ENCODE data around the gene PTPRN2.

The PTPRN2 gene

GRCh38 chr7:157650131-157650631 is 937.4 kb downstream of the PTPRN2 start:
- DNase-seq (ENCODE audit: low read depth), result no peak
- TF ChIP-seq, protein P1, sequence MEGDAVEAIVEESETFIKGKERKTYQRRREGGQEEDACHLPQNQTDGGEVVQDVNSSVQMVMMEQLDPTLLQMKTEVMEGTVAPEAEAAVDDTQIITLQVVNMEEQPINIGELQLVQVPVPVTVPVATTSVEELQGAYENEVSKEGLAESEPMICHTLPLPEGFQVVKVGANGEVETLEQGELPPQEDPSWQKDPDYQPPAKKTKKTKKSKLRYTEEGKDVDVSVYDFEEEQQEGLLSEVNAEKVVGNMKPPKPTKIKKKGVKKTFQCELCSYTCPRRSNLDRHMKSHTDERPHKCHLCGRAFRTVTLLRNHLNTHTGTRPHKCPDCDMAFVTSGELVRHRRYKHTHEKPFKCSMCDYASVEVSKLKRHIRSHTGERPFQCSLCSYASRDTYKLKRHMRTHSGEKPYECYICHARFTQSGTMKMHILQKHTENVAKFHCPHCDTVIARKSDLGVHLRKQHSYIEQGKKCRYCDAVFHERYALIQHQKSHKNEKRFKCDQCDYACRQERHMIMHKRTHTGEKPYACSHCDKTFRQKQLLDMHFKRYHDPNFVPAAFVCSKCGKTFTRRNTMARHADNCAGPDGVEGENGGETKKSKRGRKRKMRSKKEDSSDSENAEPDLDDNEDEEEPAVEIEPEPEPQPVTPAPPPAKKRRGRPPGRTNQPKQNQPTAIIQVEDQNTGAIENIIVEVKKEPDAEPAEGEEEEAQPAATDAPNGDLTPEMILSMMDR (IDR thresholded peaks at IDR 0.05; ENCODE audit: control insufficient read depth, extremely low read depth, insufficient read depth), result no peak
- no peak overlapping the region for H3K4me3 ChIP-seq (ENCODE audit: low read depth, low read length)

DNA sequence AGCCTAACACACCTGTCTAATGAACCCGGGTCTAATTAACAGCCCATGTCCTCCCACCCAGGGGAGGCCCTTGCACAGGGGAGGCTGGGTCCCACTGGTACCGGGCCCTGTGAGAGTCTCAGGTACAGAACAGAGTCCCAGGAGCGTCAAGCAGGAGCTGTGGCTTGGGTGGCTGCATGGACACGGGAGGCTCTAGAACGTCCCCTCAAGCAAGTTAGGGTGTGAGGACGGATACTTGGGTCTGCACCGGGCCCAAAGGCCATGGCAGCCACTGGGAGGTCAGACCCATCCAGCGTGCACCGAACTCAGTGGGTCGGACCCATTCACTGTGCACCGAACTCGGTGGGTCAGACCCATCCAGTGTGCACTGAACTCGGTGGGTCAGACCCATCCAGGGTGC is 941.1 kb downstream of the PTPRN2 start:
- TF ChIP-seq, protein P1 (IDR thresholded peaks at IDR 0.05; ENCODE audit: control insufficient read depth, extremely low read depth, insufficient read depth), result no peak
- no peak for DNase-seq (ENCODE audit: low read depth)
- no peak overlapping the region for H3K4me3 ChIP-seq (ENCODE audit: low read depth, low read length)

DNA sequence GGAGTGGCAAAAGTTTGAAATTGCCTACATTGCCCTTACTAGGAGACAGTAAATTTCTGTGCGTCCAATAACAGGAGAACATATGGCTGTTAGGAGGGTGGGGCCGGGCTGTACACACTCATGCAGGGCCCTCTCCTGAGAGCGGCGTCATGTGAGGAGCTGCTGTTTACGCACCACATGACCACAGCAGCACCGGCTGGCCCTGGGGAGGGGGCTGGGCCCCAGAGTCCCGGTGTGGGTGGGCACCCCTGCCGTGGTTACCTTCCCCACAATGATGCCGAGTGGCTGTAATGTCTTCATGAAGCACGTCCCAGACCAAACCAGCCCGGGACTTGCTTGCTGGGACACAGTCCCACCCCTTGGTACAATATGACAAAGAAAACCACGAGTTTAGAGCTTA is 942.1 kb downstream of the PTPRN2 start:
- H3K4me3 ChIP-seq (ENCODE audit: low read depth, low read length), result no peak overlapping the region
- DNase-seq (ENCODE audit: low read depth), result no peak
- TF ChIP-seq, protein P1 (IDR thresholded peaks at IDR 0.05; ENCODE audit: control insufficient read depth, extremely low read depth, insufficient read depth), result no peak

DNA sequence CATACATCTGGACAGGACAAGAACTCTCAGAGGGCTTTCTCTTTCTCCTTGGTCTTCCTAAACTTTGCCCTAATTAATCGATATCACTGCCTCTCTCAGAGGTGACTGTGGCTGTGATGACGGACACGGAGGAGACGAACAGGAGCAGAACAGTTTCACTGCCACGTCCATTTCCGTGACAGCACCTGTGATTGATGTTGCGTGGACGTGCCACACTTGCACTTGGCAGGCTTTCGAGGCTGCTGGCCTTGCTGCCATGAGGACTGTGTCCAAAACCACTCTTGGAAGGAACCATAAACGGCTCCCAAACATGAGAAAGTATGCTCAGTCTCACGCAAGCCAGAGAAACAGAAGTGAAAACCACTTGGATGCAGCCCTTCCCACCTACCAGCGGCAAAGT is 942.7 kb downstream of the PTPRN2 start:
- DNase-seq (ENCODE audit: low read depth), result no peak
- TF ChIP-seq, protein P1 (IDR thresholded peaks at IDR 0.05; ENCODE audit: control insufficient read depth, extremely low read depth, insufficient read depth), result no peak
- H3K4me3 ChIP-seq (ENCODE audit: low read depth, low read length), result no peak overlapping the region

DNA sequence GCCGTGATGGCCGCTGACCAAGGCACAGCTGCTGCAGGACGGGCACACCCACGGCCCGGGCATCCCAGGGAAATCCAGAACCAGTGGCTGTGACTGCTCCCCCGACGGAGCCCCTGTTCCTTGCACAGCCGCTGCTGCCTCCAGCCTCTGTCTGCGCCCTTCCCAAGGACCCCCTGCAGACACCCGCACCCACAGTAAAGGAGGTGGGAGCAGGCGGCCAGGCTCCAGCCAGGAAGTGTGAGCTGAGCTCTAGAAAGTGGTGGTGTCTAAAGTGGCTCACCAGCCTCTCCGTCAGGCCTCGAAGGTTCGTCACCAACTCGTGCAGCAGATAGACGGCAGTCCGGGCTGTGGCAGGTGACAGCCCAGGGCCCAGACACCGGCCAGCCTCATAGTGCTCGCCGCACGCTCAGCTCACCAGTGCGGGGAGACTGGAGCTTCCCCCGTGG is 944.1 kb downstream of the PTPRN2 start:
- no peak overlapping the region for H3K4me3 ChIP-seq (ENCODE audit: low read depth, low read length)
- TF ChIP-seq, protein P1 (IDR thresholded peaks at IDR 0.05; ENCODE audit: control insufficient read depth, extremely low read depth, insufficient read depth), result no peak

GRCh38 chr7:157641866-157642265 is 945.8 kb downstream of the PTPRN2 start:
- TF ChIP-seq, protein P1 (IDR thresholded peaks at IDR 0.05; ENCODE audit: control insufficient read depth, extremely low read depth, insufficient read depth), result no peak
- no peak for DNase-seq (ENCODE audit: low read depth)
- no peak overlapping the region for H3K4me3 ChIP-seq (ENCODE audit: low read depth, low read length)

More for the DNA sequence above, 944.1 kb downstream of the PTPRN2 start:
- DNase-seq (ENCODE audit: low read depth), result no peak

- no peak overlapping the region for H3K4me3 ChIP-seq (ENCODE audit: low read depth, low read length)
- TF ChIP-seq, protein P1 (IDR thresholded peaks at IDR 0.05; ENCODE audit: control insufficient read depth, extremely low read depth, insufficient read depth), result no peak
- DNase-seq (ENCODE audit: low read depth), result no peak
These were observed 947.5 kb downstream of the PTPRN2 start for GRCh38 chr7:157640144-157640543.

Data from LNCaP clone FGC (cell line).